ENCODE results near the gene TRIML2.

DNA sequence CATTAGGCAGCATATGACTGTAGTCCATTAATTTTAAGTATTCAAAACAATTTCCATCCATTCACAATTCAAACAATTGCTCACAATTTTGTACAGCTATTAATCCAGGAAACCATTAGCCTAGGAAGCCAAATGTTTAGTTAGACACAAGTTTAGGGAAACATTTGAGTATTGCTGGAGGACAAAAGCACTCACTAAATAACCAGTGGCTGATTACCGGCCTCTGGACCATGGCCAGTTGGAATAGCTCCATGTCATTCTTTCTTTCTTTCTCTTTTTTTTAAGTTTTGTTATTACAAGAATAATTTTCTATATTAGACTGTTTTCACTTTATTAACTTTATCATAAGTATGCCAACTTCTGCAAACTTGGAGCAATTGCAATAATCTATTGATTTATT lies 31.3 kb downstream of the TRIML2 start:
- no peak for TF ChIP-seq CTCF (conservative IDR thresholded peaks at IDR 0.05; ENCODE audit: low read depth, low read length)
- no peak for TF ChIP-seq EZH2 (IDR thresholded peaks at IDR 0.05; ENCODE audit: low read length, unreplicated experiment)
- no peak for TF ChIP-seq EZH2phosphoT487 (IDR thresholded peaks at IDR 0.05; ENCODE audit: borderline replicate concordance, low read length)

All from PC-3 (cell line).